Suprapubic skin (tissue), 4 donors: ENCODE results near the gene YLPM1.

Experiments used
- POLR2A ChIP-seq, 2 donors: fragments of 450-650 bp; IDR thresholded peaks; one replicate each; pipeline ENCODE4 v1.6.1; 2017; ENCODE audit warnings: antibody characterized with exemption in 2 of 2, mild to moderate bottlenecking in 2 of 2, moderate library complexity in 2 of 2
- POLR2AphosphoS5 ChIP-seq, 3 donors: sonication (generic); formaldehyde crosslinking; IDR thresholded peaks; one replicate each; pipeline ENCODE4 v1.6.1; 2017; ENCODE audit warnings: antibody characterized with exemption in 3 of 3
- TF ChIP-seq, protein P1 (sequence below), 2 donors: fragments of 200-600 bp in 1 of 2; fragments of 450-650 bp in 1 of 2; sonication (generic) in 1 of 2; IDR thresholded peaks; one replicate each; pipeline ENCODE4 v1.5.1; 2016 to 2019; ENCODE audit warnings: antibody characterized with exemption in 2 of 2, mild to moderate bottlenecking in 1 of 2, moderate library complexity in 1 of 2

DNA sequence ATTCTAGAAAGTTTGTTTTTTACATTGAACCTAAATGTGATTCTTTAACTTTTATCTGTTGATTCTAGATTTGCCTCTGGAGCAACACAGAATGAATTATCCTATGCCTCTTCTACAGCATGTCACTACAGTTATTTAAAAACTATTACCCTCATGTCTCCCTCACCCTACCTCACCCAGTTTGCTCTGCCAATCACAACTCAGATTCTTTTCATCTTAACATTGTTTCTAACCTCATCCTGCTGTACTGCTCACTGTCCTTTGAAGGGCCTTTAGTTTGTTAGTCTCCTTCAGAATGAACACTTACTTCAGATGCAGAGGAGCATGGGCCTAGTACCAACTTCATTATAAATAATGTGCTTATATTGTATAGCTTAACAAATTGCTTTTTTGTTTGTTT is 21.5 kb downstream of the YLPM1 start:
- TF ChIP-seq, protein P1, sequence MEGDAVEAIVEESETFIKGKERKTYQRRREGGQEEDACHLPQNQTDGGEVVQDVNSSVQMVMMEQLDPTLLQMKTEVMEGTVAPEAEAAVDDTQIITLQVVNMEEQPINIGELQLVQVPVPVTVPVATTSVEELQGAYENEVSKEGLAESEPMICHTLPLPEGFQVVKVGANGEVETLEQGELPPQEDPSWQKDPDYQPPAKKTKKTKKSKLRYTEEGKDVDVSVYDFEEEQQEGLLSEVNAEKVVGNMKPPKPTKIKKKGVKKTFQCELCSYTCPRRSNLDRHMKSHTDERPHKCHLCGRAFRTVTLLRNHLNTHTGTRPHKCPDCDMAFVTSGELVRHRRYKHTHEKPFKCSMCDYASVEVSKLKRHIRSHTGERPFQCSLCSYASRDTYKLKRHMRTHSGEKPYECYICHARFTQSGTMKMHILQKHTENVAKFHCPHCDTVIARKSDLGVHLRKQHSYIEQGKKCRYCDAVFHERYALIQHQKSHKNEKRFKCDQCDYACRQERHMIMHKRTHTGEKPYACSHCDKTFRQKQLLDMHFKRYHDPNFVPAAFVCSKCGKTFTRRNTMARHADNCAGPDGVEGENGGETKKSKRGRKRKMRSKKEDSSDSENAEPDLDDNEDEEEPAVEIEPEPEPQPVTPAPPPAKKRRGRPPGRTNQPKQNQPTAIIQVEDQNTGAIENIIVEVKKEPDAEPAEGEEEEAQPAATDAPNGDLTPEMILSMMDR (IDR thresholded peaks at IDR 0.05), result no peak
- TF ChIP-seq POLR2AphosphoS5 (IDR thresholded peaks at IDR 0.05) (no peak), POLR2A (IDR thresholded peaks at IDR 0.05) (no peak)
